HepG2 (cell line): ENCODE results near the gene GJC2.

Experiments
- CHD2 ChIP-seq: IDR thresholded peaks from 2 replicates; pipeline ENCODE4 v1.6.1; 2011; ENCODE audit warnings: low read depth, low read length, improper control_type of control experiment
- KDM4B ChIP-seq: sonication (generic); formaldehyde crosslinking; IDR thresholded peaks from 2 replicates; pipeline ENCODE4 v1.4.0; 2020; ENCODE audit warnings: missing genetic modification reagents
- MAFK ChIP-seq, 2 experiments: IDR thresholded peaks in 1 of 2; conservative IDR thresholded peaks in 1 of 2; 2 replicates each; pipeline ENCODE4 v1.6.1; 2011; ENCODE audit warnings: improper control_type of control experiment in 2 of 2, low read length in 2 of 2
- TCF12 ChIP-seq, 2 experiments: fragments of 450-650 bp in 1 of 2; sonication (generic) in 1 of 2; formaldehyde crosslinking in 1 of 2; IDR thresholded peaks; 2 replicates each; pipeline versions ENCODE4 v1.6.1 to v1.8.0; 2017 to 2022; ENCODE audit warnings: antibody characterized with exemption in 1 of 2, mild to moderate bottlenecking in 1 of 2, missing genetic modification reagents in 1 of 2, moderate library complexity in 1 of 2
- YY1 ChIP-seq: IDR thresholded peaks from 2 replicates; pipeline ENCODE4 v1.6.1; 2011; ENCODE audit warnings: low read length, low read depth, moderate library complexity, mild to moderate bottlenecking; ENCODE audit not compliant: insufficient read depth, insufficient replicate concordance
- ZFX ChIP-seq: sonication (generic); formaldehyde crosslinking; IDR thresholded peaks from 2 replicates; pipeline ENCODE4 v1.4.0; 2020; ENCODE audit warnings: mild to moderate bottlenecking, low read depth, missing genetic modification reagents, moderate library complexity
- ZNF10 ChIP-seq: sonication (generic); formaldehyde crosslinking; IDR thresholded peaks from 2 replicates; pipeline ENCODE4 v1.4.0; 2020; ENCODE audit warnings: mild to moderate bottlenecking, low read depth, missing genetic modification reagents, borderline replicate concordance
- ZSCAN30 ChIP-seq: sonication (generic); formaldehyde crosslinking; IDR thresholded peaks from 2 replicates; pipeline ENCODE4 v1.5.0; 2020; ENCODE audit warnings: mild to moderate bottlenecking, missing genetic modification reagents
- TF ChIP-seq, protein P1 (sequence below): sonication (generic); formaldehyde crosslinking; IDR thresholded peaks from 2 replicates; pipeline ENCODE4 v1.5.0; 2020; ENCODE audit warnings: mild to moderate bottlenecking, missing genetic modification reagents, moderate library complexity
- TF ChIP-seq, protein P2 (sequence below): sonication (generic); formaldehyde crosslinking; conservative IDR thresholded peaks from 2 replicates; pipeline ENCODE4 v1.4.0; 2020; ENCODE audit warnings: missing genetic modification reagents
- TF ChIP-seq, protein P3 (sequence below): sonication (generic); formaldehyde crosslinking; IDR thresholded peaks from 2 replicates; pipeline ENCODE4 v1.8.0; 2022; ENCODE audit warnings: mild to moderate bottlenecking, missing genetic modification reagents, borderline replicate concordance

DNA sequence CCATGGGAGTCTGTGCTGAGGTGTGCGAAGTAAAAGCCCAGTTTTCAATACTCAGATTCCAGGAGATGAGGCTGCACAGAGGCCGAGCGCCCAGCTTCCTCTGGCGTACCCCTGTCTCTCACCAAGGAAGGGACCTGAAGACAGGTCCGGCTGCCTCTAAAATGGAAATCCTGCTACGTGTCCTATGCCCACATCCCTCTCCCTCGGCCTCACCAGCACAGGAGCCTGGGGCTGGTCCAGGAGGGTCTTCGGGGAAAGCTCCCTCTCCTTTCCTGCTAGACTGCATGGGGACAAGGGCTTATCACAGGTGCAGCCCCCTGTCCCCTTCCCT is 41.0 kb upstream of the GJC2 start:
- TF ChIP-seq, protein P1, sequence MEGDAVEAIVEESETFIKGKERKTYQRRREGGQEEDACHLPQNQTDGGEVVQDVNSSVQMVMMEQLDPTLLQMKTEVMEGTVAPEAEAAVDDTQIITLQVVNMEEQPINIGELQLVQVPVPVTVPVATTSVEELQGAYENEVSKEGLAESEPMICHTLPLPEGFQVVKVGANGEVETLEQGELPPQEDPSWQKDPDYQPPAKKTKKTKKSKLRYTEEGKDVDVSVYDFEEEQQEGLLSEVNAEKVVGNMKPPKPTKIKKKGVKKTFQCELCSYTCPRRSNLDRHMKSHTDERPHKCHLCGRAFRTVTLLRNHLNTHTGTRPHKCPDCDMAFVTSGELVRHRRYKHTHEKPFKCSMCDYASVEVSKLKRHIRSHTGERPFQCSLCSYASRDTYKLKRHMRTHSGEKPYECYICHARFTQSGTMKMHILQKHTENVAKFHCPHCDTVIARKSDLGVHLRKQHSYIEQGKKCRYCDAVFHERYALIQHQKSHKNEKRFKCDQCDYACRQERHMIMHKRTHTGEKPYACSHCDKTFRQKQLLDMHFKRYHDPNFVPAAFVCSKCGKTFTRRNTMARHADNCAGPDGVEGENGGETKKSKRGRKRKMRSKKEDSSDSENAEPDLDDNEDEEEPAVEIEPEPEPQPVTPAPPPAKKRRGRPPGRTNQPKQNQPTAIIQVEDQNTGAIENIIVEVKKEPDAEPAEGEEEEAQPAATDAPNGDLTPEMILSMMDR (CRISPR knock-in tag) = no peak
- no peak for TF ChIP-seq ZSCAN30
- no peak for TF ChIP-seq TCF12 (IDR thresholded peaks at IDR 0.05)
- no peak for TF ChIP-seq TCF12 (CRISPR knock-in tag; IDR thresholded peaks at IDR 0.05)
- no peak for TF ChIP-seq MAFK (conservative IDR thresholded peaks at IDR 0.05 in 1 of 2, IDR thresholded peaks at IDR 0.05 in 1 of 2; ENCODE audit: low read length in 2 of 2)
- TF ChIP-seq ZFX = no peak
- TF ChIP-seq, protein P2, sequence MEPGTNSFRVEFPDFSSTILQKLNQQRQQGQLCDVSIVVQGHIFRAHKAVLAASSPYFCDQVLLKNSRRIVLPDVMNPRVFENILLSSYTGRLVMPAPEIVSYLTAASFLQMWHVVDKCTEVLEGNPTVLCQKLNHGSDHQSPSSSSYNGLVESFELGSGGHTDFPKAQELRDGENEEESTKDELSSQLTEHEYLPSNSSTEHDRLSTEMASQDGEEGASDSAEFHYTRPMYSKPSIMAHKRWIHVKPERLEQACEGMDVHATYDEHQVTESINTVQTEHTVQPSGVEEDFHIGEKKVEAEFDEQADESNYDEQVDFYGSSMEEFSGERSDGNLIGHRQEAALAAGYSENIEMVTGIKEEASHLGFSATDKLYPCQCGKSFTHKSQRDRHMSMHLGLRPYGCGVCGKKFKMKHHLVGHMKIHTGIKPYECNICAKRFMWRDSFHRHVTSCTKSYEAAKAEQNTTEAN = no peak
- TF ChIP-seq CHD2 = no peak
- TF ChIP-seq ZNF10 (CRISPR knock-in tag) = no peak
- no peak for TF ChIP-seq KDM4B
- TF ChIP-seq, protein P3, sequence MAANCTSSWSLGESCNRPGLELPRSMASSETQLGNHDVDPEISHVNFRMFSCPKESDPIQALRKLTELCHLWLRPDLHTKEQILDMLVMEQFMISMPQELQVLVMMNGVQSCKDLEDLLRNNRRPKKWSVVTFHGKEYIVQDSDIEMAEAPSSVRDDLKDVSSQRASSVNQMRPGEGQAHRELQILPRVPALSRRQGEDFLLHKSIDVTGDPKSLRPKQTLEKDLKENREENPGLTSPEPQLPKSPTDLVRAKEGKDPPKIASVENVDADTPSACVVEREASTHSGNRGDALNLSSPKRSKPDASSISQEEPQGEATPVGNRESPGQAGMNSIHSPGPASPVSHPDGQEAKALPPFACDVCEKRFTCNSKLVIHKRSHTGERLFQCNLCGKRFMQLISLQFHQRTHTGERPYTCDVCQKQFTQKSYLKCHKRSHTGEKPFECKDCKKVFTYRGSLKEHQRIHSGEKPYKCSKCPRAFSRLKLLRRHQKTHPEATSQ (CRISPR knock-in tag) = no peak
- TF ChIP-seq YY1 = no peak
